GM12801 (cell line): ENCODE results near the gene CRTAC1.

Experiments
- CTCF ChIP-seq: IDR thresholded peaks from one replicate; pipeline ENCODE4 v1.5.1; 2011; ENCODE audit warnings: control low read depth; ENCODE audit not compliant: insufficient read length; ENCODE audit errors: extremely low read depth

CRTAC1 gene

GRCh38 chr10:97875391-97875790 is 155.0 kb downstream of the CRTAC1 start:
- no peak for TF ChIP-seq CTCF

- TF ChIP-seq CTCF: no peak
Measured at GRCh38 chr10:97874332-97874731, 156.1 kb downstream of the CRTAC1 start.

GRCh38 chr10:97873569-97873968 is 156.9 kb downstream of the CRTAC1 start:
- TF ChIP-seq CTCF: no peak

- no peak for TF ChIP-seq CTCF
Measured at GRCh38 chr10:97870990-97871389, 159.4 kb downstream of the CRTAC1 start.

- TF ChIP-seq CTCF: no peak
Measured at GRCh38 chr10:97869091-97870042, 161.1 kb downstream of the CRTAC1 start.

- TF ChIP-seq CTCF: no peak
Measured at GRCh38 chr10:97868134-97868685, 162.2 kb downstream of the CRTAC1 start.

GRCh38 chr10:97867220-97867800 is 163.1 kb downstream of the CRTAC1 start:
- no peak for TF ChIP-seq CTCF
